Measurements from ENCODE around the gene ADRB2.

The ADRB2 gene

GRCh38 chr5:148830211-148830610 is 3.8 kb downstream of the ADRB2 start:
- TF ChIP-seq CTCF (IDR thresholded peaks at IDR 0.05): no peak
- DNase-seq (ENCODE audit: low spot score): no peak
- no peak overlapping the region for H3K27ac ChIP-seq
- peak overlapping the region; percentile 86 for H3K4me3 ChIP-seq

- no peak overlapping the region for H3K4me3 ChIP-seq
- DNase-seq (ENCODE audit: low spot score): no peak
- H3K27ac ChIP-seq: peak overlapping the region in 1 of 2 donors; percentile 32
- TF ChIP-seq CTCF (IDR thresholded peaks at IDR 0.05): no peak
These were observed 5.5 kb downstream of the ADRB2 start for GRCh38 chr5:148831590-148832565.

- no peak for TF ChIP-seq CTCF (IDR thresholded peaks at IDR 0.05)
- Histone ChIP-seq H3K27ac (no peak overlapping the region), H3K4me3 (no peak overlapping the region)
- no peak for DNase-seq (ENCODE audit: low spot score)
These were observed 6.7 kb downstream of the ADRB2 start for GRCh38 chr5:148833122-148833521.

- Histone ChIP-seq H3K27ac (no peak overlapping the region), H3K4me3 (no peak overlapping the region)
- no peak for DNase-seq (ENCODE audit: low spot score)
- no peak for TF ChIP-seq CTCF (IDR thresholded peaks at IDR 0.05)
These were observed 7.5 kb downstream of the ADRB2 start for GRCh38 chr5:148833925-148834324.

GRCh38 chr5:148834689-148835088 is 8.3 kb downstream of the ADRB2 start:
- Histone ChIP-seq H3K27ac (no peak overlapping the region), H3K4me3 (no peak overlapping the region)
- DNase-seq (ENCODE audit: low spot score): no peak
- no peak for TF ChIP-seq CTCF (IDR thresholded peaks at IDR 0.05)

- Histone ChIP-seq H3K27ac (no peak overlapping the region), H3K4me3 (no peak overlapping the region)
- no peak for TF ChIP-seq CTCF (IDR thresholded peaks at IDR 0.05)
- no peak for DNase-seq (ENCODE audit: low spot score)
These were observed 10.2 kb downstream of the ADRB2 start for GRCh38 chr5:148836272-148837250.

Measured in coronary artery (tissue), 2 donors.